Lower leg skin (tissue), 3 donors: ENCODE data around the gene MDGA2.

Experiments used
- POLR2A ChIP-seq, 2 donors: fragments of 450-650 bp; IDR thresholded peaks; one replicate each; pipeline ENCODE4 v1.6.1; 2016 to 2017; ENCODE audit warnings: antibody characterized with exemption in 2 of 2, mild to moderate bottlenecking in 1 of 2, moderate library complexity in 1 of 2
- TF ChIP-seq, protein P1 (sequence below), 3 donors: fragments of 450-650 bp; IDR thresholded peaks; one replicate each; pipeline ENCODE4 v1.5.1; 2016; ENCODE audit warnings: antibody characterized with exemption in 3 of 3, mild to moderate bottlenecking in 3 of 3, moderate library complexity in 2 of 3

DNA sequence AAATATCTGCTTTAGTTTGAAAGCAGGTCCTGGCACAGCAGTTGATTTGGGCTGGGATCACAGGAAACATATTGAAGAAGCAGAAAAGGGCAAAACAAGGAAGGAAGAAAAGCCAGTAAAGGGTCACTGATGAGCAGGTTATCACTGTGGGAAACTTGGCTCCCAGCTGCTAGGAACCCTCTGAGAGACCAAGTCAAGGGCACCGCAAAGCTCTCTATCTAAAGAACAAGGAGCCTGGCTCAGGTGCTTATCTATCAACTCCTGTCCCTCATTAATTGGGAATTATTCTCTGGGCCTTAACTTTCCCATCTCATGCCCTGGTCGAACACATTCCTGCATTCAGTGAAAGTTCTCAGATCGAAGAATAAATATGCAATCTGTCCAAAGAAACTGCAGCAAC lies 572.9 kb downstream of the MDGA2 start:
- no peak for TF ChIP-seq POLR2A (IDR thresholded peaks at IDR 0.05)
- TF ChIP-seq, protein P1, sequence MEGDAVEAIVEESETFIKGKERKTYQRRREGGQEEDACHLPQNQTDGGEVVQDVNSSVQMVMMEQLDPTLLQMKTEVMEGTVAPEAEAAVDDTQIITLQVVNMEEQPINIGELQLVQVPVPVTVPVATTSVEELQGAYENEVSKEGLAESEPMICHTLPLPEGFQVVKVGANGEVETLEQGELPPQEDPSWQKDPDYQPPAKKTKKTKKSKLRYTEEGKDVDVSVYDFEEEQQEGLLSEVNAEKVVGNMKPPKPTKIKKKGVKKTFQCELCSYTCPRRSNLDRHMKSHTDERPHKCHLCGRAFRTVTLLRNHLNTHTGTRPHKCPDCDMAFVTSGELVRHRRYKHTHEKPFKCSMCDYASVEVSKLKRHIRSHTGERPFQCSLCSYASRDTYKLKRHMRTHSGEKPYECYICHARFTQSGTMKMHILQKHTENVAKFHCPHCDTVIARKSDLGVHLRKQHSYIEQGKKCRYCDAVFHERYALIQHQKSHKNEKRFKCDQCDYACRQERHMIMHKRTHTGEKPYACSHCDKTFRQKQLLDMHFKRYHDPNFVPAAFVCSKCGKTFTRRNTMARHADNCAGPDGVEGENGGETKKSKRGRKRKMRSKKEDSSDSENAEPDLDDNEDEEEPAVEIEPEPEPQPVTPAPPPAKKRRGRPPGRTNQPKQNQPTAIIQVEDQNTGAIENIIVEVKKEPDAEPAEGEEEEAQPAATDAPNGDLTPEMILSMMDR (IDR thresholded peaks at IDR 0.05) = no peak
